Panc1 (cell line): Measurements from ENCODE around the gene POLR2M.

Source experiments
- CTCF ChIP-seq: fragments of 450-650 bp; IDR thresholded peaks from 2 replicates; pipeline ENCODE4 v1.5.1; 2017; ENCODE audit warnings: mild to moderate bottlenecking
- POLR2AphosphoS5 ChIP-seq: IDR thresholded peaks from 2 replicates; pipeline ENCODE4 v1.6.1; 2012; ENCODE audit warnings: mild to moderate bottlenecking, low read depth, low read length, moderate library complexity
- REST ChIP-seq, 2 experiments: IDR thresholded peaks; 2 replicates each; pipeline ENCODE4 v1.6.1; 2011 to 2012; ENCODE audit warnings: low read depth in 2 of 2, control low read depth in 1 of 2, low read length in 1 of 2, mild to moderate bottlenecking in 1 of 2, moderate library complexity in 1 of 2; ENCODE audit not compliant: insufficient read depth in 1 of 2
- SIN3A ChIP-seq: IDR thresholded peaks from 2 replicates; pipeline ENCODE4 v1.6.1; 2012; ENCODE audit warnings: low read depth, mild to moderate bottlenecking, low read length, moderate library complexity, borderline replicate concordance; ENCODE audit not compliant: insufficient read depth
- TCF7L2 ChIP-seq: IDR thresholded peaks from 2 replicates; pipeline ENCODE4 v1.6.1; 2011; ENCODE audit warnings: mild to moderate bottlenecking, low read depth, low read length, inconsistent platforms

- TF ChIP-seq CTCF (no peak), POLR2AphosphoS5 (no peak), TCF7L2 (no peak), SIN3A (no peak), REST (IDR thresholded peaks at IDR 0.05; ENCODE audit: insufficient read depth in 1 of 2, low read depth in 2 of 2, low read length in 1 of 2) (no peak)
Observed at GRCh38 chr15:57668016-57668415, 38.5 kb upstream of the POLR2M start.
